ENCODE data around the gene PLXNA4.

Gene PLXNA4

DNA sequence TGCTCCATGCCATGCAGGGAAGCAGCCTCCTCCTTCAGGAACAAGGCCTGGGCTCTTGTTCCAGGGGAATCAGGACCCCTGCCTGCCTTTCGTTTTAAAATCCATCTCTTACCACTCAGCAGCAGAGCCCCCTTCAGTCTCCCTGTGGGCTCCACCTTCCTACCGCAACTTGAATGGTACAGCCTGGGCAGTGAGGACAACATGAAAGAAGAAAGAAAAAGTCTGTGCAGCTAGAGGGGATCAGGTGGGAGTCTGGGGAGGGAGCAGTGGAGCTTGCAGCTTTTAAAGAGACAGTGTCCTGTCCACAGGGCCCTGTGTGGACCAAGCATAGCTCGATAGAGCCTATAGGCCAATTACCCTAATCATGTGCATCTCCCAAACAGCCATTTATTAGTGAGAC is 3.7 kb downstream of the PLXNA4 start:
- Histone ChIP-seq H2AFZ (ENCODE audit: low read length) (no peak overlapping the region), H3K27me3 (ENCODE audit: insufficient read depth, low read length) (peaks cover 5% of the 10 kb centered on the region), H3K27ac (ENCODE audit: low read depth, low read length, poor library complexity, severe bottlenecking) (no peak overlapping the region), H3K9me3 (ENCODE audit: low read length) (no peaks in the 10 kb centered on the region), H3F3A (ENCODE audit: insufficient read depth, low read length) (no peaks in the 10 kb centered on the region), H3K4me3 (ENCODE audit: low read depth, low read length, poor library complexity, severe bottlenecking) (no peak overlapping the region), H3K79me2 (ENCODE audit: insufficient read depth, low read length) (no peaks in the 10 kb centered on the region), H3K36me3 (ENCODE audit: insufficient read depth, low read length) (no peaks in the 10 kb centered on the region), H3K9ac (ENCODE audit: low read length) (no peak overlapping the region), H3K4me1 (ENCODE audit: insufficient read depth, low read length, severe bottlenecking) (no peaks in the 10 kb centered on the region), H3K9me2 (ENCODE audit: low read depth, low read length) (no peaks in the 10 kb centered on the region), H3K4me2 (ENCODE audit: low read length) (no peak overlapping the region), H4K20me1 (ENCODE audit: insufficient read depth, low read length) (no peaks in the 10 kb centered on the region)
- TF ChIP-seq EZH2 (IDR thresholded peaks at IDR 0.05; ENCODE audit: borderline replicate concordance, low read length), result no peak

DNA sequence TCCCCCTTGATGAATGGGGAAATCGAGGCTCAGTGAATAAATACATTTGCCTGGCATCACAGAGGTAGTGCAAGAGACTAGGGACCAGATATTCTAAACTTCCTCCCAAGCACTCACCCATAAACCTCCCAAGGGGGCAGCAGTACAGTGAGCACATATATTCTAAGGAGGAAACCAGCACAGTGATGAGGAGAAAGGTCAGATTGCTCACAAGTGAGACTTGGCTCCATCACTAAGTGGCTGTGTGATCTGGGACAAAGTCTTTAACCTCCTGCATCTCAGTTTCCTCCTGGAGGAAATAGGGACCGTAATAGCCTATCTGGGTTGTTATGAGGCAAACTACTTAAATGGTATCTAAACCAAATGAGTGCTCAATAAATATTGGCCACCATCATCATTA is 4.3 kb downstream of the PLXNA4 start:
- Histone ChIP-seq H3K36me3 (ENCODE audit: insufficient read depth, low read length) (no peaks in the 10 kb centered on the region), H2AFZ (ENCODE audit: low read length) (no peak overlapping the region), H4K20me1 (ENCODE audit: insufficient read depth, low read length) (no peaks in the 10 kb centered on the region), H3K27me3 (ENCODE audit: insufficient read depth, low read length) (peaks cover 5% of the 10 kb centered on the region), H3K4me3 (ENCODE audit: low read depth, low read length, poor library complexity, severe bottlenecking) (no peak overlapping the region), H3K9me3 (ENCODE audit: low read length) (no peaks in the 10 kb centered on the region), H3F3A (ENCODE audit: insufficient read depth, low read length) (no peaks in the 10 kb centered on the region), H3K27ac (ENCODE audit: low read depth, low read length, poor library complexity, severe bottlenecking) (no peak overlapping the region), H3K4me1 (ENCODE audit: insufficient read depth, low read length, severe bottlenecking) (no peaks in the 10 kb centered on the region), H3K9ac (ENCODE audit: low read length) (no peak overlapping the region), H3K4me2 (ENCODE audit: low read length) (no peak overlapping the region), H3K79me2 (ENCODE audit: insufficient read depth, low read length) (no peaks in the 10 kb centered on the region), H3K9me2 (ENCODE audit: low read depth, low read length) (no peaks in the 10 kb centered on the region)
- TF ChIP-seq, protein P1, sequence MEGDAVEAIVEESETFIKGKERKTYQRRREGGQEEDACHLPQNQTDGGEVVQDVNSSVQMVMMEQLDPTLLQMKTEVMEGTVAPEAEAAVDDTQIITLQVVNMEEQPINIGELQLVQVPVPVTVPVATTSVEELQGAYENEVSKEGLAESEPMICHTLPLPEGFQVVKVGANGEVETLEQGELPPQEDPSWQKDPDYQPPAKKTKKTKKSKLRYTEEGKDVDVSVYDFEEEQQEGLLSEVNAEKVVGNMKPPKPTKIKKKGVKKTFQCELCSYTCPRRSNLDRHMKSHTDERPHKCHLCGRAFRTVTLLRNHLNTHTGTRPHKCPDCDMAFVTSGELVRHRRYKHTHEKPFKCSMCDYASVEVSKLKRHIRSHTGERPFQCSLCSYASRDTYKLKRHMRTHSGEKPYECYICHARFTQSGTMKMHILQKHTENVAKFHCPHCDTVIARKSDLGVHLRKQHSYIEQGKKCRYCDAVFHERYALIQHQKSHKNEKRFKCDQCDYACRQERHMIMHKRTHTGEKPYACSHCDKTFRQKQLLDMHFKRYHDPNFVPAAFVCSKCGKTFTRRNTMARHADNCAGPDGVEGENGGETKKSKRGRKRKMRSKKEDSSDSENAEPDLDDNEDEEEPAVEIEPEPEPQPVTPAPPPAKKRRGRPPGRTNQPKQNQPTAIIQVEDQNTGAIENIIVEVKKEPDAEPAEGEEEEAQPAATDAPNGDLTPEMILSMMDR (IDR thresholded peaks at IDR 0.05; ENCODE audit: low read length), result no peak
- TF ChIP-seq EZH2 (IDR thresholded peaks at IDR 0.05; ENCODE audit: borderline replicate concordance, low read length), result no peak

DNA sequence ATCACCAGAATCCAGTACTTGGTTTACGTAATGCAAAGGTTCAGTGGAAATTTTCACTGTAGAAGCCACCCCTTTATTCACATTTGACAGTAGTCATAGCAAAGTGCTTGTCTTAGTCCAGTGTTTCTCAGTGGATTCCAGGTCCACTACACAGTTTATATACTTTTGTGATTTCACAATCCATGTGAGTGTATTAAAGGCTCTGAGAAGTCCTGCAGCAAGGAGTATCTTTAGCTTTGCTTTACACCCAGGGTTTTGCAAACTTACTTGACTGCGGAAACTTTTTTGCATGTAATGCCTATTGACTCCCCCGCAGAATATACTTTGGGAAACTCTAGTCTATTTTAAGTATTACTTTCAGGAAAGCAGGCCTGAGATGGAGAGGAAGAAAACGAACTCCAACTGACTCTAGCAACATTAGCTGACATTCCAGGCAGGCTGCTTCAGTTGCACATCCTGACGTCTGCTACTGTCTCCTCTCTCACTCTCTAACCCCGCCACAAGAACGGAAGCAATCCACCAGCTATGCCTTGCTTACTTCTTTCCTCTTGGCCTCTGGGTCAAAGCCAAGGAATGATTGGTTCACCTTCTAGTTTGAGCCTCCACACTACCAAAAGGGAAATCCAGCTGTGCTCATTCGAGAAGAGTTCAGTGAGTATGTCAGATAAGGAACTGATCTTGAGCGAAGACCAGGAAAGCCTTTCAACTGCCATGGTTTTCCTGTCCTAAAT is 6.2 kb downstream of the PLXNA4 start:
- Histone ChIP-seq H3K4me1 (ENCODE audit: insufficient read depth, low read length, severe bottlenecking) (no peaks in the 10 kb centered on the region), H3F3A (ENCODE audit: insufficient read depth, low read length) (no peaks in the 10 kb centered on the region), H3K27ac (ENCODE audit: low read depth, low read length, poor library complexity, severe bottlenecking) (no peak overlapping the region), H3K79me2 (ENCODE audit: insufficient read depth, low read length) (no peaks in the 10 kb centered on the region), H3K9me3 (ENCODE audit: low read length) (no peaks in the 10 kb centered on the region), H3K4me3 (ENCODE audit: low read depth, low read length, poor library complexity, severe bottlenecking) (no peak overlapping the region), H4K20me1 (ENCODE audit: insufficient read depth, low read length) (no peaks in the 10 kb centered on the region), H3K27me3 (ENCODE audit: insufficient read depth, low read length) (peaks cover 5% of the 10 kb centered on the region), H3K36me3 (ENCODE audit: insufficient read depth, low read length) (no peaks in the 10 kb centered on the region), H2AFZ (ENCODE audit: low read length) (no peak overlapping the region), H3K4me2 (ENCODE audit: low read length) (no peak overlapping the region), H3K9ac (ENCODE audit: low read length) (no peak overlapping the region), H3K9me2 (ENCODE audit: low read depth, low read length) (no peaks in the 10 kb centered on the region)
- TF ChIP-seq, protein P1 (IDR thresholded peaks at IDR 0.05; ENCODE audit: low read length), result no peak
- no peak for TF ChIP-seq EZH2 (IDR thresholded peaks at IDR 0.05; ENCODE audit: borderline replicate concordance, low read length)

DNA sequence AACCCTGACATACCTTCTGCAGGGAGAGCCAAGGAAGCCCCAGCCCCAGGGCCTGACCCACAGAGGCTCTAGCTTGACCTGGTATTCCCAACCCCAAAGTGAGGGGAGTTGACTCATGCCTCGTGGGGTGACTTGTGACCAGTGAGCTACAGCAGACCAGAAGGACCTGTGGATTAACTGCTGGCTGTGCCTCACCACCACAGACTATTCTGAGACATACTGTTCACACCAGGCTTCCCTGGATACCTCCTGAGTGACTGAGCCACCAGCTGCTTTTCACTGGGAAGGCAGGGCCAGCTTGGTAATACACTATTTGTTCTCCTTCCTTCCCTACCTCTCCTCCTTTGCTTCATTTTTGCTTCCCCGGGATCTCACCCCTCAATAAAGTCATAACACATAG is 7.3 kb downstream of the PLXNA4 start:
- Histone ChIP-seq H3K4me2 (ENCODE audit: low read length) (no peak overlapping the region), H3K9ac (ENCODE audit: low read length) (no peak overlapping the region), H3K4me3 (ENCODE audit: low read depth, low read length, poor library complexity, severe bottlenecking) (no peak overlapping the region), H3K36me3 (ENCODE audit: insufficient read depth, low read length) (no peaks in the 10 kb centered on the region), H3F3A (ENCODE audit: insufficient read depth, low read length) (no peaks in the 10 kb centered on the region), H3K9me2 (ENCODE audit: low read depth, low read length) (no peaks in the 10 kb centered on the region), H3K9me3 (ENCODE audit: low read length) (no peaks in the 10 kb centered on the region), H3K4me1 (ENCODE audit: insufficient read depth, low read length, severe bottlenecking) (no peaks in the 10 kb centered on the region), H3K27ac (ENCODE audit: low read depth, low read length, poor library complexity, severe bottlenecking) (no peak overlapping the region), H4K20me1 (ENCODE audit: insufficient read depth, low read length) (no peaks in the 10 kb centered on the region), H3K79me2 (ENCODE audit: insufficient read depth, low read length) (no peaks in the 10 kb centered on the region), H2AFZ (ENCODE audit: low read length) (no peak overlapping the region), H3K27me3 (ENCODE audit: insufficient read depth, low read length) (no peaks in the 10 kb centered on the region; the same call in 1 of the 2 replicates)
- TF ChIP-seq, protein P1 (IDR thresholded peaks at IDR 0.05; ENCODE audit: low read length), result no peak
- no peak for TF ChIP-seq EZH2 (IDR thresholded peaks at IDR 0.05; ENCODE audit: borderline replicate concordance, low read length)
